GM12878 (cell line): ENCODE measurements around the gene BSCL2. TPM values are rescaled to one million over a fixed set of nuclear protein-coding genes. Genes with fewer than 3 reads are reported as not detected.

ENCODE experiments used
- ATAC-seq: fragments of 200-7000 bp; cut with Tn5 transposase; 3 replicates; pipeline ENCODE4 v1.9.1; 2020; ENCODE audit warnings: mild to moderate bottlenecking, moderate library complexity
- BruUV-seq: library from RNA; stranded (reverse); fragments of 400-500 nt; replicated peaks from 2 replicates; lab custom pipeline; 2021; lab: Mats Ljungman, UMichigan
- CTCF ChIA-PET: fragments of 300-600 bp; sonication (Branson Sonifier 250); formaldehyde crosslinking; extraction: SDS; loops from one replicate; lab custom pipeline; 2021; ENCODE audit warnings: inconsistent platforms; lab: Yijun Ruan, JAX
- POLR2A ChIA-PET: fragments of 350-600 bp; formaldehyde crosslinking; extraction: SDS; loops from one replicate; lab custom pipeline; 2021; ENCODE audit warnings: inconsistent platforms; lab: Charles Lee
- RAD21 ChIA-PET: fragments of 300-600 bp; sonication (Branson Sonifier 250); formaldehyde crosslinking; loops from one replicate; lab custom pipeline; 2023; ENCODE audit warnings: antibody characterized with exemption; ENCODE audit not compliant: unreplicated experiment; lab: Charles Lee
- SMC1A ChIA-PET: fragments of 300-600 bp; sonication (Branson Sonifier 250); formaldehyde crosslinking; loops from one replicate; lab custom pipeline; 2023; ENCODE audit not compliant: unreplicated experiment, uncharacterized antibody; lab: Charles Lee
- DNase-seq: peaks from one replicate; pipeline ENCODE4 v3.0.0-alpha.2; 2011; ENCODE audit warnings: low read depth, low spot score
- FAIRE-seq: peaks from 3 replicates; lab custom pipeline; 2011; peaks lifted over from hg19 to GRCh38; lab: Jason Lieb, UNC
- H2AFZ ChIP-seq: 2 replicates; pipeline ENCODE4 v1.6.0; 2011; ENCODE audit warnings: low read depth, low read length, control low read depth; ENCODE audit not compliant: control insufficient read depth
- H3K27ac ChIP-seq: 2 replicates; pipeline ENCODE4 v1.5.1; 2011; ENCODE audit warnings: control low read depth; ENCODE audit not compliant: control insufficient read depth, insufficient read depth
- H3K27me3 ChIP-seq, 2 experiments: replicated peaks in 1 of 2; 2 replicates each; pipeline versions ENCODE4 v1.6.0 to v1.6.1; 2011; ENCODE audit warnings: low read length in 1 of 2; ENCODE audit not compliant: control insufficient read depth in 2 of 2, insufficient read depth in 2 of 2
- H3K36me3 ChIP-seq, 2 experiments: 2 replicates each; pipeline ENCODE4 v1.5.1; 2011; ENCODE audit warnings: low read length in 1 of 2; ENCODE audit not compliant: control insufficient read depth in 2 of 2, insufficient read depth in 2 of 2
- H3K4me1 ChIP-seq: 2 replicates; pipeline ENCODE4 v1.6.1; 2011; ENCODE audit warnings: mild to moderate bottlenecking, low read length, moderate library complexity, mixed read lengths; ENCODE audit not compliant: control insufficient read depth, insufficient read depth
- H3K4me2 ChIP-seq: 2 replicates; pipeline ENCODE4 v1.6.0; 2011; ENCODE audit warnings: control low read depth; ENCODE audit not compliant: control insufficient read depth, insufficient read depth
- H3K4me3 ChIP-seq: fragments of 200-600 bp; sonication (generic); 2 replicates; pipeline ENCODE4 v1.5.1; 2016
- H3K79me2 ChIP-seq: 2 replicates; pipeline ENCODE4 v1.6.0; 2011; ENCODE audit warnings: low read length; ENCODE audit not compliant: control insufficient read depth, insufficient read depth
- H3K9ac ChIP-seq: 2 replicates; pipeline ENCODE4 v1.8.0; 2011; ENCODE audit warnings: low read length, control low read depth, mixed read lengths; ENCODE audit not compliant: control insufficient read depth, insufficient read depth
- H3K9me3 ChIP-seq: replicated peaks from 3 replicates; pipeline ENCODE4 v1.5.1; 2011; ENCODE audit warnings: mild to moderate bottlenecking, low read length; ENCODE audit not compliant: control insufficient read depth, insufficient read depth
- H4K20me1 ChIP-seq: 2 replicates; pipeline ENCODE4 v1.6.0; 2011; ENCODE audit not compliant: control insufficient read depth, insufficient read depth
- ASH2L ChIP-seq: fragments of 300-600, 200-600 bp; sonication (generic); IDR thresholded peaks from 2 replicates; pipeline ENCODE4 v1.6.1; 2017; ENCODE audit warnings: low read depth, mild to moderate bottlenecking, borderline replicate concordance
- ATF7 ChIP-seq: fragments of 450-650 bp; IDR thresholded peaks from 2 replicates; pipeline ENCODE4 v1.6.1; 2016; ENCODE audit warnings: low read depth, mild to moderate bottlenecking
- CHD2 ChIP-seq: IDR thresholded peaks from 2 replicates; pipeline ENCODE4 v1.6.1; 2011; ENCODE audit warnings: low read depth, low read length, improper control_type of control experiment, borderline replicate concordance
- CREM ChIP-seq: IDR thresholded peaks from 2 replicates; pipeline ENCODE4 v1.6.1; 2014; ENCODE audit warnings: antibody characterized with exemption, low read depth
- NBN ChIP-seq: fragments of 450-650 bp; IDR thresholded peaks from 2 replicates; pipeline ENCODE4 v1.6.1; 2016
- POLR2AphosphoS2 ChIP-seq: IDR thresholded peaks from 2 replicates; pipeline ENCODE4 v1.6.1; 2011; ENCODE audit warnings: low read depth, mild to moderate bottlenecking, low read length, improper control_type of control experiment, moderate library complexity
- SMARCA5 ChIP-seq: fragments of 450-650 bp; IDR thresholded peaks from 2 replicates; pipeline ENCODE4 v1.6.1; 2017; ENCODE audit warnings: mild to moderate bottlenecking
- TAF1 ChIP-seq: IDR thresholded peaks from 2 replicates; pipeline ENCODE4 v1.6.1; 2011; ENCODE audit warnings: mild to moderate bottlenecking, low read depth, low read length, borderline replicate concordance
- WGBS: methylation state at CpG from one replicate; pipeline ENCODE4 v1.1.6; 2016; ENCODE audit warnings: low lambda C conversion rate; ENCODE audit not compliant: insufficient replicate concordance, insufficient coverage; ENCODE audit errors: missing lambda C conversion rate; 5-methylcytosine and 5-hydroxymethylcytosine counted together
- in situ Hi-C: fragments of 300-500 bp; cut with MboI; formaldehyde crosslinking; loops from 9 replicates; pipeline ENCODE4 v1.14.3; 2018; ENCODE audit warnings: mixed read lengths
- intact Hi-C: fragments of 100-400 bp; cut with micrococcal nuclease; formaldehyde crosslinking; loops from one replicate; pipeline ENCODE4 v1.14.2; 2022; ENCODE audit not compliant: unreplicated experiment
- polyA plus RNA-seq, 11 experiments: library from polyadenylated mRNA; depleted of rRNA in 4 of 11; unstranded in 6 of 11; stranded (reverse) in 5 of 11; fragments of >200 nt; fragmentation: Nextera tagmentation in 4 of 11; fragmentation: Illumina TruSeq in 1 of 11; extraction: Ambion mirVana in 4 of 11; extraction: Trizol in 1 of 11; gene quantifications; 1 replicate in 1 of 11; 2 replicates in 10 of 11; pipeline versions ENCODE4 v1.2.1 to v1.2.3, GENCODE V29; 2011 to 2016; ENCODE audit warnings: inconsistent platforms in 2 of 11, missing spikeins in 2 of 11, low read depth in 1 of 11
- total RNA-seq, 4 experiments: library from RNA; depleted of rRNA in 3 of 4; stranded (reverse); fragments of >200 nt in 3 of 4; fragmentation: Illumina TruSeq in 1 of 4; extraction: Trizol in 1 of 4; gene quantifications; 2 replicates each; pipeline versions ENCODE4 v1.2.1 to v1.2.3, GENCODE V29; 2013 to 2021
- TF ChIP-seq, protein P1 (sequence below): fragments of 450-650 bp; IDR thresholded peaks from 2 replicates; pipeline ENCODE4 v1.6.1; 2018; ENCODE audit warnings: mild to moderate bottlenecking, low read depth, moderate library complexity; ENCODE audit not compliant: partially characterized antibody
- TF ChIP-seq, protein P2 (sequence below): fragments of 450-650 bp; IDR thresholded peaks from 2 replicates; pipeline ENCODE4 v1.6.1; 2017; ENCODE audit warnings: low read depth, mild to moderate bottlenecking, moderate library complexity
- TF ChIP-seq, protein P3 (sequence below): fragments of 450-650 bp; IDR thresholded peaks from 2 replicates; pipeline ENCODE4 v1.6.1; 2016; ENCODE audit warnings: mild to moderate bottlenecking
- TF ChIP-seq, protein P4 (sequence below): fragments of 150-350 bp; IDR thresholded peaks from 2 replicates; pipeline ENCODE4 v1.6.1; 2016; ENCODE audit warnings: low read depth, low read length

BSCL2 gene
- total and polyA plus RNA-seq, 10 of the 15 experiments (the other 5 are each of a cell fraction or from before 2014, with no cell fraction given): 12.3 to 57.9 (median 21.8) TPM

DNA sequence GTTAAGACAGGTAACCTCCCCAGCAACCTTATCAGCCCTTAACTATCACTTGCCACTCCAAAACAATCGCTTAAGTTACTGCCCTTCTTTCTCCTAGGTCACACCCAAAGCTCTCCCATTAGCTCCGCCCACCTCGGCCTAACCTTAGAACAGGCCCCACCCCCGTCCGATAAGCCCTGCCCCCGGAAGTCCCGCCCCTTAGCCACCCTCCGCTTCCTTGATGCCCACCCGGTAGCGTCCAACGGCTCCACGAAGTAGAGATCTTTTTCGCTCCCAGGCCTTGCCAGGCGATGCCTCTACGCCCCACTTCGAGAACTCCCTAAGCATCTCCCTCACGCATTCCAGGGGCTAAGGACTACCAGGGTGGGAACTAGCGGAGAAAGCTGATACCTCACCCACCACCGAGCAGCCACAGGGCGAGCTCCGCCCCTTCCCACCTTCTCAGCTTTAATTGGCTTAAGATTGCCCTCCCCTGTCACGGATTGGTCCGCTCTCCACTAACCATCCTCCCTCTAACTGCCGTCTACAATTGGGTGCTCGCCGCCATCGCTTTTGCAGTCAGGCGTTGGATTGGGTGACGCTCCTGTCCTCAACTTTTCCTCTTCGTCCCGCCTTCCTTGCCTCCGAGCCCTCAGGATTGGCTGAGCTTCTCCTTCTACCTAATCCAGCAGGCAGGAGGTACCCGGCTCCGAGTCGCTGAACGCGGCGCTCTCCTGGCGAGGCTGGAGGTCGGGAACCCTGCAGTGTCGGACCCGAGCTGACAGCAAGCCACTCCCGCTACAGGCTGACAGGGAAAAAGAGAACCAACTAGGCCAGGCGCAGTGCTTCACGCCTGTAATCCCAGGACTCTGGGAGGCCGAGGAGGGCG, 46.7 kb upstream of the BSCL2 start, which contains the start of gene ZBTB3:
TSS of gene ZBTB3 (minus strand) at position 425 of the 868 bp plus-strand sequence. CDS start 496 bp downstream, outside the sequence.
- WGBS: under 1% methylated on average over 43 of the region's 47 CpGs
- no TSS peak for BruUV-seq
- RAD21 ChIA-PET: interaction anchor here (0.6 to 2.1 kb wide), 23 partner anchors 8 to 347 kb away, joined by 3 to 44 read pairs (median 5); partner anchors contain the start of genes C11orf98, CSKMT, HNRNPUL2 and MTA2
- H3K9ac ChIP-seq: peak within 1 kb of the TSS; percentile 78
- H3K27ac ChIP-seq: peak within 1 kb of the TSS; percentile 92
- H3K9me3 ChIP-seq: no peaks in the 10 kb centered on the region
- H3K36me3 ChIP-seq: no peaks in the 10 kb centered on the region
- DNase-seq (peak; percentile 99), FAIRE-seq (peak; percentile 100), ATAC-seq (peak; percentile 99)
- peak within 1 kb of the TSS; percentile 96 for H3K4me2 ChIP-seq
- CTCF ChIA-PET: interaction anchor here (0.6 to 3.5 kb wide), 20 partner anchors 8 to 329 kb away, joined by 3 to 42 read pairs (median 4); partner anchors contain the start of genes B3GAT3, HNRNPUL2, TAF6L and TTC9C
- peak within 1 kb of the TSS; percentile 98 for H2AFZ ChIP-seq
- H3K4me1 ChIP-seq: peaks cover 6% of the 10 kb centered on the region
- no peaks in the 10 kb centered on the region for H4K20me1 ChIP-seq
- SMC1A ChIA-PET: interaction anchor here (0.5 to 3.5 kb wide), 22 partner anchors 8 to 197 kb away, joined by 3 to 27 read pairs (median 4); partner anchors contain the start of genes HNRNPUL2, STX5, TAF6L and TTC9C
- intact Hi-C loops (loop anchor here (1.0 kb wide), 1 partner anchor 27 kb away; the partner anchor contains the start of gene HNRNPUL2), in situ Hi-C loops (no loop called here)
- H3K27me3 ChIP-seq: no peaks in the 10 kb centered on the region
- no peaks in the 10 kb centered on the region; the same call in 1 of the 2 replicates for H3K79me2 ChIP-seq
- H3K4me3 ChIP-seq: peak within 1 kb of the TSS; percentile 85
- POLR2A ChIA-PET: interaction anchor here (0.5 to 4.6 kb wide), 44 partner anchors 8 to 810 kb away, joined by 3 to 70 read pairs (median 4); partner anchors contain the start of genes B3GAT3, C11orf98, CSKMT and EEF1G
- peak; percentile 95 for TF ChIP-seq CHD2
- TF ChIP-seq POLR2AphosphoS2: peak; percentile 75
- peak; percentile 39 for TF ChIP-seq CREM
- TF ChIP-seq TAF1: peak; percentile 63; the same call in 1 of the 2 replicates
- TF ChIP-seq, protein P1, sequence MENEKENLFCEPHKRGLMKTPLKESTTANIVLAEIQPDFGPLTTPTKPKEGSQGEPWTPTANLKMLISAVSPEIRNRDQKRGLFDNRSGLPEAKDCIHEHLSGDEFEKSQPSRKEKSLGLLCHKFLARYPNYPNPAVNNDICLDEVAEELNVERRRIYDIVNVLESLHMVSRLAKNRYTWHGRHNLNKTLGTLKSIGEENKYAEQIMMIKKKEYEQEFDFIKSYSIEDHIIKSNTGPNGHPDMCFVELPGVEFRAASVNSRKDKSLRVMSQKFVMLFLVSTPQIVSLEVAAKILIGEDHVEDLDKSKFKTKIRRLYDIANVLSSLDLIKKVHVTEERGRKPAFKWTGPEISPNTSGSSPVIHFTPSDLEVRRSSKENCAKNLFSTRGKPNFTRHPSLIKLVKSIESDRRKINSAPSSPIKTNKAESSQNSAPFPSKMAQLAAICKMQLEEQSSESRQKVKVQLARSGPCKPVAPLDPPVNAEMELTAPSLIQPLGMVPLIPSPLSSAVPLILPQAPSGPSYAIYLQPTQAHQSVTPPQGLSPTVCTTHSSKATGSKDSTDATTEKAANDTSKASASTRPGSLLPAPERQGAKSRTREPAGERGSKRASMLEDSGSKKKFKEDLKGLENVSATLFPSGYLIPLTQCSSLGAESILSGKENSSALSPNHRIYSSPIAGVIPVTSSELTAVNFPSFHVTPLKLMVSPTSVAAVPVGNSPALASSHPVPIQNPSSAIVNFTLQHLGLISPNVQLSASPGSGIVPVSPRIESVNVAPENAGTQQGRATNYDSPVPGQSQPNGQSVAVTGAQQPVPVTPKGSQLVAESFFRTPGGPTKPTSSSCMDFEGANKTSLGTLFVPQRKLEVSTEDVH: peak; percentile 69
- peak; percentile 52 for TF ChIP-seq ATF7
- TF ChIP-seq SMARCA5: 0 out of 2 replicates have a peak, but pooled peaks have one; percentile 7
- no peak for TF ChIP-seq ASH2L
- TF ChIP-seq NBN: peak; percentile 90
- TF ChIP-seq, protein P2, sequence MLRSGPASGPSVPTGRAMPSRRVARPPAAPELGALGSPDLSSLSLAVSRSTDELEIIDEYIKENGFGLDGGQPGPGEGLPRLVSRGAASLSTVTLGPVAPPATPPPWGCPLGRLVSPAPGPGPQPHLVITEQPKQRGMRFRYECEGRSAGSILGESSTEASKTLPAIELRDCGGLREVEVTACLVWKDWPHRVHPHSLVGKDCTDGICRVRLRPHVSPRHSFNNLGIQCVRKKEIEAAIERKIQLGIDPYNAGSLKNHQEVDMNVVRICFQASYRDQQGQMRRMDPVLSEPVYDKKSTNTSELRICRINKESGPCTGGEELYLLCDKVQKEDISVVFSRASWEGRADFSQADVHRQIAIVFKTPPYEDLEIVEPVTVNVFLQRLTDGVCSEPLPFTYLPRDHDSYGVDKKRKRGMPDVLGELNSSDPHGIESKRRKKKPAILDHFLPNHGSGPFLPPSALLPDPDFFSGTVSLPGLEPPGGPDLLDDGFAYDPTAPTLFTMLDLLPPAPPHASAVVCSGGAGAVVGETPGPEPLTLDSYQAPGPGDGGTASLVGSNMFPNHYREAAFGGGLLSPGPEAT: peak; percentile 49; the same call in 1 of the 2 replicates
- TF ChIP-seq, protein P3, sequence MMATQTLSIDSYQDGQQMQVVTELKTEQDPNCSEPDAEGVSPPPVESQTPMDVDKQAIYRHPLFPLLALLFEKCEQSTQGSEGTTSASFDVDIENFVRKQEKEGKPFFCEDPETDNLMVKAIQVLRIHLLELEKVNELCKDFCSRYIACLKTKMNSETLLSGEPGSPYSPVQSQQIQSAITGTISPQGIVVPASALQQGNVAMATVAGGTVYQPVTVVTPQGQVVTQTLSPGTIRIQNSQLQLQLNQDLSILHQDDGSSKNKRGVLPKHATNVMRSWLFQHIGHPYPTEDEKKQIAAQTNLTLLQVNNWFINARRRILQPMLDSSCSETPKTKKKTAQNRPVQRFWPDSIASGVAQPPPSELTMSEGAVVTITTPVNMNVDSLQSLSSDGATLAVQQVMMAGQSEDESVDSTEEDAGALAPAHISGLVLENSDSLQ: peak; percentile 99
- TF ChIP-seq, protein P4, sequence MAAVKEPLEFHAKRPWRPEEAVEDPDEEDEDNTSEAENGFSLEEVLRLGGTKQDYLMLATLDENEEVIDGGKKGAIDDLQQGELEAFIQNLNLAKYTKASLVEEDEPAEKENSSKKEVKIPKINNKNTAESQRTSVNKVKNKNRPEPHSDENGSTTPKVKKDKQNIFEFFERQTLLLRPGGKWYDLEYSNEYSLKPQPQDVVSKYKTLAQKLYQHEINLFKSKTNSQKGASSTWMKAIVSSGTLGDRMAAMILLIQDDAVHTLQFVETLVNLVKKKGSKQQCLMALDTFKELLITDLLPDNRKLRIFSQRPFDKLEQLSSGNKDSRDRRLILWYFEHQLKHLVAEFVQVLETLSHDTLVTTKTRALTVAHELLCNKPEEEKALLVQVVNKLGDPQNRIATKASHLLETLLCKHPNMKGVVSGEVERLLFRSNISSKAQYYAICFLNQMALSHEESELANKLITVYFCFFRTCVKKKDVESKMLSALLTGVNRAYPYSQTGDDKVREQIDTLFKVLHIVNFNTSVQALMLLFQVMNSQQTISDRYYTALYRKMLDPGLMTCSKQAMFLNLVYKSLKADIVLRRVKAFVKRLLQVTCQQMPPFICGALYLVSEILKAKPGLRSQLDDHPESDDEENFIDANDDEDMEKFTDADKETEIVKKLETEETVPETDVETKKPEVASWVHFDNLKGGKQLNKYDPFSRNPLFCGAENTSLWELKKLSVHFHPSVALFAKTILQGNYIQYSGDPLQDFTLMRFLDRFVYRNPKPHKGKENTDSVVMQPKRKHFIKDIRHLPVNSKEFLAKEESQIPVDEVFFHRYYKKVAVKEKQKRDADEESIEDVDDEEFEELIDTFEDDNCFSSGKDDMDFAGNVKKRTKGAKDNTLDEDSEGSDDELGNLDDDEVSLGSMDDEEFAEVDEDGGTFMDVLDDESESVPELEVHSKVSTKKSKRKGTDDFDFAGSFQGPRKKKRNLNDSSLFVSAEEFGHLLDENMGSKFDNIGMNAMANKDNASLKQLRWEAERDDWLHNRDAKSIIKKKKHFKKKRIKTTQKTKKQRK: peak; percentile 95
